B cell (primary cell): ENCODE measurements around the gene CREB3L4. TPM values are rescaled to one million over a fixed set of nuclear protein-coding genes. Genes with fewer than 3 reads are reported as not detected.

Experiments used
- ATAC-seq: fragments of 200-7000 bp; cut with Tn5 transposase; one replicate; pipeline ENCODE4 v1.10.0; 2021; ENCODE audit warnings: low read depth, mild to moderate bottlenecking, moderate number of reproducible peaks, moderate library complexity
- CTCF ChIA-PET: fragments of 350-600 bp; sonication (Branson Sonifier 250); formaldehyde crosslinking; loops from one replicate; lab custom pipeline; 2021; ENCODE audit warnings: antibody characterized with exemption, inconsistent platforms; lab: Charles Lee
- POLR2A ChIA-PET: fragments of 350-600 bp; sonication (Branson Sonifier 250); formaldehyde crosslinking; loops from one replicate; lab custom pipeline; 2021; ENCODE audit warnings: antibody characterized with exemption; lab: Charles Lee
- DNase-seq: peaks from one replicate; pipeline ENCODE4 v3.0.0; 2013
- H2AFZ ChIP-seq: 2 replicates; pipeline ENCODE4 v1.6.1; 2012; ENCODE audit warnings: mild to moderate bottlenecking, low read depth, low read length; ENCODE audit not compliant: insufficient read depth, poor library complexity, severe bottlenecking
- H3K27ac ChIP-seq, 2 donors: 1 replicate in 1 of 2; 2 replicates in 1 of 2; pipeline ENCODE4 v1.5.1; 2012 to 2013; ENCODE audit warnings: low read length in 2 of 2, mild to moderate bottlenecking in 2 of 2, moderate library complexity in 1 of 2
- H3K27me3 ChIP-seq, 4 experiments: fragments of 200-600 bp in 1 of 4; sonication (generic) in 1 of 4; replicated peaks in 1 of 4; 1 replicate in 2 of 4; 2 replicates in 2 of 4; pipeline versions ENCODE4 v1.6.1 to v1.7.0; 2013 to 2016; ENCODE audit warnings: low read length in 3 of 4, mild to moderate bottlenecking in 2 of 4, mixed read lengths in 1 of 4, moderate library complexity in 1 of 4; ENCODE audit not compliant: insufficient read depth in 4 of 4, control insufficient read depth in 3 of 4; ENCODE audit errors: control extremely low read depth in 1 of 4
- H3K36me3 ChIP-seq, 2 experiments: replicated peaks in 1 of 2; 1 replicate in 1 of 2; 2 replicates in 1 of 2; pipeline versions ENCODE4 v1.6.1 to v1.7.1; 2013; ENCODE audit warnings: low read length in 1 of 2; ENCODE audit not compliant: insufficient read depth in 2 of 2, control insufficient read depth in 1 of 2; ENCODE audit errors: control extremely low read depth in 1 of 2, extremely low read depth in 1 of 2
- H3K4me1 ChIP-seq, 2 donors: fragments of 200-600 bp in 1 of 2; sonication (generic) in 1 of 2; 1 replicate in 1 of 2; 2 replicates in 1 of 2; pipeline versions ENCODE4 v1.5.1 to v1.6.1; 2013 to 2017; ENCODE audit warnings: low read length in 2 of 2; ENCODE audit not compliant: control insufficient read depth in 2 of 2, insufficient read depth in 2 of 2
- H3K4me2 ChIP-seq: replicated peaks from 2 replicates; pipeline ENCODE3; 2012; ENCODE audit warnings: mild to moderate bottlenecking, low read depth, low read length; ENCODE audit not compliant: poor library complexity, severe bottlenecking
- H3K4me3 ChIP-seq, 5 experiments: fragments of 200-600 bp in 1 of 5; sonication (generic) in 1 of 5; 1 replicate in 3 of 5; 2 replicates in 2 of 5; pipeline versions ENCODE4 v1.5.1 to v1.7.0; 2011 to 2016; ENCODE audit warnings: low read length in 4 of 5, mild to moderate bottlenecking in 4 of 5, low read depth in 2 of 5, control low read depth in 1 of 5, moderate library complexity in 1 of 5; ENCODE audit not compliant: insufficient read depth in 1 of 5; ENCODE audit errors: control extremely low read depth in 1 of 5, extremely low read depth in 1 of 5
- H3K79me2 ChIP-seq: fragments of 200-600 bp; sonication (generic); one replicate; pipeline ENCODE4 v1.6.0; 2016; ENCODE audit warnings: low read length; ENCODE audit not compliant: control insufficient read depth, insufficient read depth
- H3K9ac ChIP-seq: fragments of 200-600 bp; sonication (generic); 2 replicates; pipeline ENCODE4 v1.6.1; 2017; ENCODE audit warnings: mild to moderate bottlenecking, low read length, moderate library complexity
- H3K9me3 ChIP-seq, 3 donors: one replicate each; pipeline versions ENCODE4 v1.6.1 to v1.7.1; 2013; ENCODE audit warnings: low read length in 2 of 3; ENCODE audit not compliant: control insufficient read depth in 2 of 3, insufficient read depth in 1 of 3; ENCODE audit errors: control extremely low read depth in 1 of 3
- H4K20me1 ChIP-seq: 2 replicates; pipeline ENCODE4 v1.6.0; 2012; ENCODE audit warnings: mild to moderate bottlenecking, low read length; ENCODE audit not compliant: insufficient read depth, control insufficient read depth, poor library complexity, severe bottlenecking
- H3K27ac Mint-ChIP-seq: one replicate; pipeline ENCODE4 v1.8.0; 2021; ENCODE audit warnings: mixed read lengths
- H3K27me3 Mint-ChIP-seq: one replicate; pipeline ENCODE4 v1.8.0; 2021; ENCODE audit warnings: mixed read lengths
- H3K4me1 Mint-ChIP-seq: one replicate; pipeline ENCODE4 v1.8.0; 2021; ENCODE audit warnings: mixed read lengths
- H3K4me3 Mint-ChIP-seq: one replicate; pipeline ENCODE4 v1.8.0; 2021; ENCODE audit warnings: mixed read lengths
- H3K9me3 Mint-ChIP-seq: one replicate; pipeline ENCODE4 v1.8.0; 2022; ENCODE audit warnings: mixed read lengths; ENCODE audit not compliant: insufficient read depth
- EZH2 ChIP-seq: IDR thresholded peaks from 2 replicates; pipeline ENCODE4 v1.6.1; 2012; ENCODE audit warnings: borderline replicate concordance, low read depth, mild to moderate bottlenecking, moderate library complexity, low read length; ENCODE audit not compliant: insufficient read depth, poor library complexity, severe bottlenecking
- WGBS: methylation state at CpG from one replicate; pipeline ENCODE4 v1.1.5; 2013; ENCODE audit warnings: missing lambda C conversion rate; ENCODE audit not compliant: insufficient coverage; 5-methylcytosine and 5-hydroxymethylcytosine counted together
- intact Hi-C: fragments of 100-400 bp; cut with micrococcal nuclease; formaldehyde crosslinking; loops from one replicate; pipeline ENCODE4 v1.10.0; 2022
- polyA plus RNA-seq: library from polyadenylated mRNA; depleted of rRNA; stranded (reverse); fragments of >200 nt; gene quantifications from 2 replicates; pipeline ENCODE4 v1.2.3, GENCODE V29; 2012
- total RNA-seq, 2 donors: library from RNA; stranded (reverse); fragments of 120-200 nt in 1 of 2; gene quantifications; 1 replicate in 1 of 2; 2 replicates in 1 of 2; pipeline versions ENCODE4 v1.2.3 to v1.2.4, GENCODE V29; 2013 to 2022
- TF ChIP-seq, protein P1 (sequence below): fragments of 200-600 bp; IDR thresholded peaks from one replicate; pipeline ENCODE4 v1.8.0; 2022; ENCODE audit warnings: antibody characterized with exemption, mild to moderate bottlenecking

The CREB3L4 gene
- total and polyA plus RNA-seq, 2 donors (not counting 1 experiment from before 2014, with no cell fraction given): 21.8 to 28.1 TPM

DNA sequence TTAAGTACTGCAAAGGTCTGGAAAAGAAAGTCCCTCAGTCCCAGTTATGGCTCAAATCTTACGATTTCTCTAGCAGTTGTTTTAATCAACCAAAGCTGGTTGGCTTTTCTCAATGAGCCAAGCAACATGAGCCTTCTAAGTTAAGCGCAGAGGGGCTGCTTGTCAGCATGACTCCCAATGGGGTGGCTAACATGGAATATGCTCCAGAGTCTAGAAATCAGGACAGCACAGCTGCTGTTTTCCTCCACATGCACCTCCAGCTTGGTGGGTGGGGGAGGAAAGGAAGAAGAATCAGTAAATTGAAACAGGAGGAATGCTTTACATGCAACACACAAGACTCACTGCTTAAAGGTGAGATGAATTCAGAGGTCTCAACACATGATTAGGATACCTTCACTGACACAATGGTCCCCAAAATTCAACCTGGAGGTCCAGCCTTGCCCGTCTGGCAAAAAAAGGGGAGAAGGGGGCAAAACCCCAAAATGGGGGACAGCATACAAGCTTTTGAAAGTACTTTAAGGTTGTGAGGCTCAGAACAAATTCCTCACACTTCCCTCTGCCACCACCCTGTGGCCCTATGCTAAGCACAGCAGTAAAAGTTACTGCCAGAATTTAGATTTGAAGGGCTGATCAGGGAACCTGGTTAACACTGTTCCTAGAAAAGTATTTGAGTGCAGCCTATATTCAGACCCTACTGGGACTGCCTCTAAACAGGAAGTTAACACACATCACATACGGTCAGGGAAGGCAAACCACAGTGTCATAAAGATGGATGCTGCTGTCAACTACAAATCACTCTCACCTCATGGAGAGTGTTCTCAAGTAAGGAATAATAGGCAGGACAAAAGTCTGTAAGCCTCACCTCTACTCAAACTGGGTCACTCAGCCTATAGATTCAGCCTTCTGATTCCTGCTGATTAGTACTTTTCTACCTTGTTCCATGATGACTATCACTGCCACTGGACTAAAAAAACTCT lies 47.5 kb upstream of the CREB3L4 start:
- Mint-ChIP-seq H3K27me3 (no peaks in the 10 kb centered on the region), H3K4me3 (peak overlapping the region; percentile 95), H3K4me1 (peaks cover 53% of the 10 kb centered on the region), H3K27ac (peak overlapping the region; percentile 79), H3K9me3 (no peaks in the 10 kb centered on the region)
- ChIA-PET POLR2A (interaction anchor here (6.5 kb wide), 1 partner anchor 25 kb away, joined by 124 read pairs; the partner anchor contains the start of gene DENND4B), CTCF (interaction anchor here (0.7 to 5.2 kb wide), 6 partner anchors 25 to 123 kb away, joined by 4 to 43 read pairs (median 8); partner anchors contain the start of genes DENND4B and RAB13)
- intact Hi-C loops: loop anchor here (5.0 kb wide), 2 partner anchors 38 to 707 kb away; no protein-coding TSS in a partner anchor
- WGBS: 95% methylated on average over 2 of the region's 4 CpGs
- Histone ChIP-seq H3K4me1 (peaks cover 37 to 39% of the 10 kb centered on the region in 2 donors), H3K27ac (peak overlapping the region in 1 of 2 donors; percentile 91), H2AFZ (no peak overlapping the region), H3K4me3 (peak overlapping the region in 1 of 5 experiments; percentile 11), H3K36me3 (peaks cover 0 to 17% of the 10 kb centered on the region in 2 experiments), H3K9me3 (no peaks in the 10 kb centered on the region), H4K20me1 (peaks cover 57% of the 10 kb centered on the region), H3K27me3 (no peaks in the 10 kb centered on the region), H3K79me2 (peaks cover 88% of the 10 kb centered on the region), H3K4me2 (peak overlapping the region; percentile 92), H3K9ac (no peak overlapping the region)
- TF ChIP-seq EZH2: no peak
- TF ChIP-seq, protein P1, sequence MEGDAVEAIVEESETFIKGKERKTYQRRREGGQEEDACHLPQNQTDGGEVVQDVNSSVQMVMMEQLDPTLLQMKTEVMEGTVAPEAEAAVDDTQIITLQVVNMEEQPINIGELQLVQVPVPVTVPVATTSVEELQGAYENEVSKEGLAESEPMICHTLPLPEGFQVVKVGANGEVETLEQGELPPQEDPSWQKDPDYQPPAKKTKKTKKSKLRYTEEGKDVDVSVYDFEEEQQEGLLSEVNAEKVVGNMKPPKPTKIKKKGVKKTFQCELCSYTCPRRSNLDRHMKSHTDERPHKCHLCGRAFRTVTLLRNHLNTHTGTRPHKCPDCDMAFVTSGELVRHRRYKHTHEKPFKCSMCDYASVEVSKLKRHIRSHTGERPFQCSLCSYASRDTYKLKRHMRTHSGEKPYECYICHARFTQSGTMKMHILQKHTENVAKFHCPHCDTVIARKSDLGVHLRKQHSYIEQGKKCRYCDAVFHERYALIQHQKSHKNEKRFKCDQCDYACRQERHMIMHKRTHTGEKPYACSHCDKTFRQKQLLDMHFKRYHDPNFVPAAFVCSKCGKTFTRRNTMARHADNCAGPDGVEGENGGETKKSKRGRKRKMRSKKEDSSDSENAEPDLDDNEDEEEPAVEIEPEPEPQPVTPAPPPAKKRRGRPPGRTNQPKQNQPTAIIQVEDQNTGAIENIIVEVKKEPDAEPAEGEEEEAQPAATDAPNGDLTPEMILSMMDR: peak; percentile 17
- peak; percentile 43 for DNase-seq
- no peak for ATAC-seq
